22Rv1 (cell line): Measurements from ENCODE around the gene DUSP21.

ENCODE experiments used
- ZFX ChIP-seq: fragments of 450-650 bp; IDR thresholded peaks from 2 replicates; pipeline ENCODE4 v1.6.1; 2017; ENCODE audit warnings: antibody characterized with exemption, borderline replicate concordance
- TF ChIP-seq, protein P1 (sequence below): fragments of 450-650 bp; IDR thresholded peaks from 2 replicates; pipeline ENCODE4 v1.5.1; 2017; ENCODE audit warnings: mild to moderate bottlenecking

DNA sequence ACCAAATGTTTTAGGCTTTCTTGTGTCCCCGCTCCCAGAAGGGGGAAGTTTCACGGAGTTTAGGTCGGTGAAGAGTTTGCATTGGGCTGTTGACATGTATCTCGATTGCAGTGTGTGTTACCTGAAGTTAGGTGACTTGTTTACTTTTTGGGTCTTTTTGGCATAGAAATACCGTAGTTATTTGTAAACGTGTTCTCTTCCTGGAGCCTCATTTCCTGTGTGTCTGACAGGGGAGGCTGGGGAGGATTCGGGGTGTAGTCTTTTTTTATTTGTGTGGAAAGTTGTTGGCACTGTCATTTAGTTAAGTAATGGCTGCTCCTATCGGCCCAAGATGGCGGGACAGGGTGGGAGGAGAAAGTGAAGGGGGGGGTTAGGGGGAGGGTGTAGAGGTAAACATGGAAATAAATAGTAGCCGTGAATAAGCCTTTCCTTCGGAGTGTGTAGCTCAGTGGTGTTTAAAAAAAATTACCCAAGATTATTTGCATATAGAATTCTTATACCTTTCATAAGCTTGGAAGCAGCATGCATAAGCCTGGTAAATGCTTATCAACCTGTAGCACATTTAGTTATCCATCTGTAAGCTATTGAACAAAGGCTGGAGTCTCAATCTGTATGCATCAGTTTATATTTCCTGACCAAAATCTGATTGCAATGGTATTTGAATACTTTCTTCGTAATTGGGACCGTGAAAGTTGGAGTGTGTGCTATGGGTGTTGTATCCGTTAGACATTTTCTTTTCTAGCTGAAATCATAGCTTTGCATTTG lies 30.8 kb downstream of the DUSP21 start:
- TF ChIP-seq, protein P1, sequence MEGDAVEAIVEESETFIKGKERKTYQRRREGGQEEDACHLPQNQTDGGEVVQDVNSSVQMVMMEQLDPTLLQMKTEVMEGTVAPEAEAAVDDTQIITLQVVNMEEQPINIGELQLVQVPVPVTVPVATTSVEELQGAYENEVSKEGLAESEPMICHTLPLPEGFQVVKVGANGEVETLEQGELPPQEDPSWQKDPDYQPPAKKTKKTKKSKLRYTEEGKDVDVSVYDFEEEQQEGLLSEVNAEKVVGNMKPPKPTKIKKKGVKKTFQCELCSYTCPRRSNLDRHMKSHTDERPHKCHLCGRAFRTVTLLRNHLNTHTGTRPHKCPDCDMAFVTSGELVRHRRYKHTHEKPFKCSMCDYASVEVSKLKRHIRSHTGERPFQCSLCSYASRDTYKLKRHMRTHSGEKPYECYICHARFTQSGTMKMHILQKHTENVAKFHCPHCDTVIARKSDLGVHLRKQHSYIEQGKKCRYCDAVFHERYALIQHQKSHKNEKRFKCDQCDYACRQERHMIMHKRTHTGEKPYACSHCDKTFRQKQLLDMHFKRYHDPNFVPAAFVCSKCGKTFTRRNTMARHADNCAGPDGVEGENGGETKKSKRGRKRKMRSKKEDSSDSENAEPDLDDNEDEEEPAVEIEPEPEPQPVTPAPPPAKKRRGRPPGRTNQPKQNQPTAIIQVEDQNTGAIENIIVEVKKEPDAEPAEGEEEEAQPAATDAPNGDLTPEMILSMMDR: no peak
- no peak for TF ChIP-seq ZFX
